Gastroesophageal sphincter (tissue), 4 donors: ENCODE results near the gene MS4A4A. TPM values are rescaled to one million over a fixed set of nuclear protein-coding genes. Genes with fewer than 3 reads are reported as not detected.
A peak's percentile ranks its signal among the peaks of the same experiment; 100 is the strongest.

Experiments
- ATAC-seq: fragments of 150-250 bp; one replicate; pipeline ENCODE4 v1.9.1; 2016; ENCODE audit warnings: mild to moderate bottlenecking, moderate library complexity
- H3K27ac ChIP-seq, 4 donors: fragments of 200-600 bp; sonication (generic) in 3 of 4; 1 replicate in 3 of 4; 2 replicates in 1 of 4; pipeline ENCODE4 v1.5.1; 2016 to 2019
- H3K27me3 ChIP-seq: fragments of 200-600 bp; sonication (generic); one replicate; pipeline ENCODE4 v1.5.1; 2019
- H3K36me3 ChIP-seq, 2 donors: fragments of 200-600 bp; sonication (generic); one replicate each; pipeline ENCODE4 v1.5.1; 2019; ENCODE audit warnings: control low read depth in 1 of 2
- H3K4me1 ChIP-seq, 3 donors: fragments of 200-600 bp; sonication (generic); 1 replicate in 2 of 3; 2 replicates in 1 of 3; pipeline ENCODE4 v1.5.1; 2016 to 2019; ENCODE audit warnings: control low read depth in 2 of 3
- H3K4me3 ChIP-seq, 2 donors: fragments of 200-600 bp; sonication (generic); one replicate each; pipeline ENCODE4 v1.5.1; 2019; ENCODE audit warnings: mild to moderate bottlenecking in 1 of 2, moderate library complexity in 1 of 2
- H3K9me3 ChIP-seq, 3 donors: fragments of 200-600 bp; sonication (generic); one replicate each; pipeline ENCODE4 v1.5.1; 2017 to 2019; ENCODE audit warnings: control low read depth in 2 of 3
- CTCF ChIP-seq, 4 experiments: fragments of 200-600 bp in 2 of 4; fragments of 450-650 bp in 2 of 4; sonication (generic) in 1 of 4; IDR thresholded peaks; one replicate each; pipeline ENCODE4 v1.5.1; 2017 to 2019; ENCODE audit warnings: antibody characterized with exemption in 4 of 4, mild to moderate bottlenecking in 2 of 4, moderate library complexity in 2 of 4
- EP300 ChIP-seq: sonication (generic); formaldehyde crosslinking; IDR thresholded peaks from one replicate; pipeline ENCODE4 v1.6.1; 2017; ENCODE audit warnings: antibody characterized with exemption, mild to moderate bottlenecking
- POLR2A ChIP-seq, 2 donors: fragments of 450-650 bp; IDR thresholded peaks; one replicate each; pipeline ENCODE4 v1.6.1; 2017; ENCODE audit warnings: antibody characterized with exemption in 2 of 2, mild to moderate bottlenecking in 2 of 2, moderate library complexity in 1 of 2
- POLR2AphosphoS5 ChIP-seq: sonication (generic); formaldehyde crosslinking; IDR thresholded peaks from one replicate; pipeline ENCODE4 v1.6.1; 2017; ENCODE audit warnings: antibody characterized with exemption
- WGBS, 2 donors: methylation state at CpG; one replicate each; pipeline ENCODE4 v1.1.5; 2018; ENCODE audit warnings: low coverage in 1 of 2; 5-methylcytosine and 5-hydroxymethylcytosine counted together
- total RNA-seq, 4 donors: library from RNA; depleted of rRNA; stranded (reverse); fragments of >200 nt; gene quantifications; one replicate each; pipeline ENCODE4 v1.1.0, GENCODE V29; 2016

Gene MS4A4A
- total RNA-seq, 4 donors from 2014 or later = 10.5 to 65.7 (median 25.8) TPM

GRCh38 chr11:60242740-60243239 is 37.7 kb upstream of the MS4A4A start, which contains the start of gene MS4A4E:
MS4A4E (minus strand) TSS chr11:60243137; CDS start chr11:60230055, 13,082 bp downstream.
- Histone ChIP-seq H3K27ac (no peak within 1 kb of the TSS), H3K9me3 (no peaks in the 10 kb centered on the region), H3K36me3 (no peaks in the 10 kb centered on the region), H3K27me3 (no peaks in the 10 kb centered on the region), H3K4me3 (peak within 1 kb of the TSS in 1 of 2 donors; percentile 21), H3K4me1 (no peaks in the 10 kb centered on the region)
- no peak for ATAC-seq
- 72 to 79% methylated on average over 4 to 5 of the region's 5 CpGs for WGBS, 2 donors
- TF ChIP-seq EP300 (no peak), POLR2AphosphoS5 (no peak), POLR2A (IDR thresholded peaks at IDR 0.05) (no peak), CTCF (IDR thresholded peaks at IDR 0.05) (no peak)

GRCh38 chr11:60251485-60252212 is 28.8 kb upstream of the MS4A4A start:
- Histone ChIP-seq H3K9me3 (no peaks in the 10 kb centered on the region), H3K36me3 (no peaks in the 10 kb centered on the region), H3K27me3 (peaks cover 6% of the 10 kb centered on the region), H3K4me3 (no peak overlapping the region), H3K27ac (no peak overlapping the region), H3K4me1 (no peaks in the 10 kb centered on the region)
- no peak for ATAC-seq
- TF ChIP-seq POLR2A (IDR thresholded peaks at IDR 0.05) (no peak), CTCF (IDR thresholded peaks at IDR 0.05) (peak in 3 of 4 experiments; percentile 12 to 46 (median 28))
- 33 to 38% methylated on average over 2 to 6 of the region's 6 CpGs for WGBS, 2 donors

GRCh38 chr11:60252213-60253108 is 28.0 kb upstream of the MS4A4A start:
- WGBS, 2 donors = 25 to 47% methylated on average over 2 of the region's 2 CpGs
- ATAC-seq = no peak
- peak overlapping the region in 2 of 4 donors; percentile 0 to 29 for H3K27ac ChIP-seq

GRCh38 chr11:60257956-60258722 is 22.3 kb upstream of the MS4A4A start:
- no peak for ATAC-seq
- no peaks in the 10 kb centered on the region for H3K36me3 ChIP-seq
- H3K4me1 ChIP-seq = no peaks in the 10 kb centered on the region
- peaks cover 0 to 8% (median 0%) of the 10 kb centered on the region in 3 donors for H3K9me3 ChIP-seq
- 83 to 89% methylated on average over 3 of the region's 4 CpGs for WGBS, 2 donors
- TF ChIP-seq POLR2A (IDR thresholded peaks at IDR 0.05) (no peak), POLR2AphosphoS5 (no peak), EP300 (no peak), CTCF (IDR thresholded peaks at IDR 0.05) (no peak)
- H3K27ac ChIP-seq = no peak overlapping the region
- peaks cover 6% of the 10 kb centered on the region for H3K27me3 ChIP-seq
- H3K4me3 ChIP-seq = no peak overlapping the region

More at GRCh38 chr11:60252213-60253108, 28.0 kb upstream of the MS4A4A start:
- Histone ChIP-seq H3K36me3 (no peaks in the 10 kb centered on the region), H3K4me1 (no peaks in the 10 kb centered on the region), H3K4me3 (no peak overlapping the region), H3K27me3 (peaks cover 6% of the 10 kb centered on the region), H3K9me3 (no peaks in the 10 kb centered on the region)
- TF ChIP-seq CTCF (IDR thresholded peaks at IDR 0.05) (no peak), EP300 (no peak)
